Coronary artery (tissue), 2 donors: ENCODE measurements around the gene SLC4A2.
A peak's percentile ranks its signal among the peaks of the same experiment; 100 is the strongest.

Experiments
- DNase-seq: peaks from one replicate; pipeline ENCODE4 v3.0.0-alpha.2; 2017; ENCODE audit warnings: low spot score
- H3K27ac ChIP-seq, 2 donors: fragments of 200-600 bp; sonication (generic); one replicate each; pipeline ENCODE4 v1.5.1; 2016 to 2019
- H3K4me3 ChIP-seq: fragments of 200-600 bp; sonication (generic); 2 replicates; pipeline ENCODE4 v1.5.1; 2016; ENCODE audit warnings: mild to moderate bottlenecking, moderate library complexity
- TF ChIP-seq, protein P1 (sequence below): fragments of 200-600 bp; sonication (generic); IDR thresholded peaks from one replicate; pipeline ENCODE4 v1.5.1; 2019; ENCODE audit warnings: antibody characterized with exemption

Gene SLC4A2

DNA sequence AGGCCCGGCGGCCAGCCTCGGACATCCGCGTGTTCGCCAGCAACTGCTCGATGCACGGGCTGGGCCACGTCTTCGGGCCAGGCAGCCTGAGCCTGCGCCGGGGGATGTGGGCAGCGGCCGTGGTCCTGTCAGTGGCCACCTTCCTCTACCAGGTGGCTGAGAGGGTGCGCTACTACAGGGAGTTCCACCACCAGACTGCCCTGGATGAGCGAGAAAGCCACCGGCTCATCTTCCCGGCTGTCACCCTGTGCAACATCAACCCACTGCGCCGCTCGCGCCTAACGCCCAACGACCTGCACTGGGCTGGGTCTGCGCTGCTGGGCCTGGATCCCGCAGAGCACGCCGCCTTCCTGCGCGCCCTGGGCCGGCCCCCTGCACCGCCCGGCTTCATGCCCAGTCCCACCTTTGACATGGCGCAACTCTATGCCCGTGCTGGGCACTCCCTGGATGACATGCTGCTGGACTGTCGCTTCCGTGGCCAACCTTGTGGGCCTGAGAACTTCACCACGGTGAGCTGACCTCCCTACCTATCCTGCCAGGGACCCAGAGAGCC is 10.4 kb upstream of the SLC4A2 start:
- DNase-seq = no peak
- TF ChIP-seq, protein P1, sequence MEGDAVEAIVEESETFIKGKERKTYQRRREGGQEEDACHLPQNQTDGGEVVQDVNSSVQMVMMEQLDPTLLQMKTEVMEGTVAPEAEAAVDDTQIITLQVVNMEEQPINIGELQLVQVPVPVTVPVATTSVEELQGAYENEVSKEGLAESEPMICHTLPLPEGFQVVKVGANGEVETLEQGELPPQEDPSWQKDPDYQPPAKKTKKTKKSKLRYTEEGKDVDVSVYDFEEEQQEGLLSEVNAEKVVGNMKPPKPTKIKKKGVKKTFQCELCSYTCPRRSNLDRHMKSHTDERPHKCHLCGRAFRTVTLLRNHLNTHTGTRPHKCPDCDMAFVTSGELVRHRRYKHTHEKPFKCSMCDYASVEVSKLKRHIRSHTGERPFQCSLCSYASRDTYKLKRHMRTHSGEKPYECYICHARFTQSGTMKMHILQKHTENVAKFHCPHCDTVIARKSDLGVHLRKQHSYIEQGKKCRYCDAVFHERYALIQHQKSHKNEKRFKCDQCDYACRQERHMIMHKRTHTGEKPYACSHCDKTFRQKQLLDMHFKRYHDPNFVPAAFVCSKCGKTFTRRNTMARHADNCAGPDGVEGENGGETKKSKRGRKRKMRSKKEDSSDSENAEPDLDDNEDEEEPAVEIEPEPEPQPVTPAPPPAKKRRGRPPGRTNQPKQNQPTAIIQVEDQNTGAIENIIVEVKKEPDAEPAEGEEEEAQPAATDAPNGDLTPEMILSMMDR = no peak
- Histone ChIP-seq H3K27ac (no peak overlapping the region), H3K4me3 (no peak overlapping the region)

DNA sequence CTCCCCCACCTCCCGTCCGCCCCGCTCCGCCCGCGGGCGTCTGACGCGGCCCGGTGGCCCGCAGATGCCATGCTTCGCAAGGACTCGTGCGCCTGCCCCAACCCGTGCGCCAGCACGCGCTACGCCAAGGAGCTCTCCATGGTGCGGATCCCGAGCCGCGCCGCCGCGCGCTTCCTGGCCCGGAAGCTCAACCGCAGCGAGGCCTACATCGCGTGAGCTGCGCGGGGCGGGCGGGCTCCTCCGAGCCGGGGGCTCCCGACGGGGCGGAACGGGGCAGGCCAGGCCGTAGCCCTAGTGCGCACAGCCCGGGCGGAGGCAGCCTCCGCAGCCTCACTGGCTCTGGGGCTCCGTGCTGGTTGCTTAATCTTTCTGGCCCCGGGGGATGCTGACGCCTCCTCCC is 8.3 kb upstream of the SLC4A2 start:
- TF ChIP-seq, protein P1 = no peak
- H3K27ac ChIP-seq = no peak overlapping the region
- H3K4me3 ChIP-seq = peak overlapping the region; percentile 48
- no peak for DNase-seq

DNA sequence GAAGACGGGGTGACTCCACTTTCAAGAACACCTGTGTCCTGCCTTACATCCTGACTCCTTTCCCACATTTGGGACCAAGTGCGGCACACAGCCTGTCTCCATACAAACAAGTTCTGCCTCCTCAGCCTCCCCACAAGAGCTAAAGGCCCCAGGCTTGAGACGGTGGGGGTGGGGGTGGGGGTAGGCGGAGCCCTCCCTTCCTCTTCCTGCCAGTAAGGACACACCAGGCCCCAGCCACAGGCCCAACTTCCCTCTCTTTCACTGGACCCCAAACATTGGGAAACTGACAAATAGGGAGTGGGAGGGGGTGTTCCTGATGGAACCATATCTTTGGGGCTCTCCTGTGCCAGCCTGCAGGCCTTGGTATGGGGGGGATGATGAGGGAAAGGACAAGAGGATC is 6.3 kb upstream of the SLC4A2 start:
- Histone ChIP-seq H3K4me3 (no peak overlapping the region), H3K27ac (no peak overlapping the region)
- TF ChIP-seq, protein P1 = no peak
- DNase-seq = no peak

DNA sequence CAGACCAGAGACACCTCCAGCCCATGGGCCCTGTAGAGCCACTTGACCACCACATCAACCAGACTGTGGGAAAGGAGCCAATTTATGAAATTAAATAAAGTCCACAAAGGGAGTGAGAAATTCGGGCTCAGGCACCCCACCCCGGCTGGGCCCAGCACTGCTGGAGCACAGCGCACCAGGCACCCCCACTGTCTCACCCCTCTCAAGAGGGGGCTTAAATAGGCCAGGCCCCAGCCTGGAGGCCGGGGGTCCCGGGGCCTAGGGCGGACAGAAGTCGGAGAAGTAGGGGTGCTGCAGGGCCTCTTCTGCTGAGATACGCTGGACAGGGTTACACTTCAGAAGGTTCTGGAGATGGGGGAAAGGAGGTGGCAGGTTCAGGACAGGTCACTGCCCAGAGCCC is 5.6 kb upstream of the SLC4A2 start:
- Histone ChIP-seq H3K4me3 (no peak overlapping the region), H3K27ac (no peak overlapping the region)
- DNase-seq = no peak
- TF ChIP-seq, protein P1 = no peak

DNA sequence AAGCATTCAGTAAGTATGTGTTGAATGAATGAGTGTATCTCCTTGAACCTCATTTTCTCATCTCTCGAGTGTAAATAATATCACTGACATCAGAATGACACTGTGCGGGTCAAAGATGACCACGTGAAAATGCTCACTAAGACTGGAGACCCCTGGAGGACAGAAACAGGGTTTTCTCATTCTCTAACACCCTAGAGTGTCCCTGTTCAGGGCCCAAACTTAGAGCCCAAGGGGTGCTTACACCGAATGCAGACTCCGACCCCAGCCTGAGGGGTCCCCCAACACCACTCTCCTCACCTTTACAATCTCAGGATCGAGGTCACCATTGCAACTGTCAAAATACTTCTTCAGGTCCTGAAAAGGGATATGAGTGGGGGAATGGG is 3.1 kb upstream of the SLC4A2 start:
- H3K4me3 ChIP-seq = no peak overlapping the region
- TF ChIP-seq, protein P1 = no peak
- DNase-seq = no peak
- H3K27ac ChIP-seq = no peak overlapping the region

DNA sequence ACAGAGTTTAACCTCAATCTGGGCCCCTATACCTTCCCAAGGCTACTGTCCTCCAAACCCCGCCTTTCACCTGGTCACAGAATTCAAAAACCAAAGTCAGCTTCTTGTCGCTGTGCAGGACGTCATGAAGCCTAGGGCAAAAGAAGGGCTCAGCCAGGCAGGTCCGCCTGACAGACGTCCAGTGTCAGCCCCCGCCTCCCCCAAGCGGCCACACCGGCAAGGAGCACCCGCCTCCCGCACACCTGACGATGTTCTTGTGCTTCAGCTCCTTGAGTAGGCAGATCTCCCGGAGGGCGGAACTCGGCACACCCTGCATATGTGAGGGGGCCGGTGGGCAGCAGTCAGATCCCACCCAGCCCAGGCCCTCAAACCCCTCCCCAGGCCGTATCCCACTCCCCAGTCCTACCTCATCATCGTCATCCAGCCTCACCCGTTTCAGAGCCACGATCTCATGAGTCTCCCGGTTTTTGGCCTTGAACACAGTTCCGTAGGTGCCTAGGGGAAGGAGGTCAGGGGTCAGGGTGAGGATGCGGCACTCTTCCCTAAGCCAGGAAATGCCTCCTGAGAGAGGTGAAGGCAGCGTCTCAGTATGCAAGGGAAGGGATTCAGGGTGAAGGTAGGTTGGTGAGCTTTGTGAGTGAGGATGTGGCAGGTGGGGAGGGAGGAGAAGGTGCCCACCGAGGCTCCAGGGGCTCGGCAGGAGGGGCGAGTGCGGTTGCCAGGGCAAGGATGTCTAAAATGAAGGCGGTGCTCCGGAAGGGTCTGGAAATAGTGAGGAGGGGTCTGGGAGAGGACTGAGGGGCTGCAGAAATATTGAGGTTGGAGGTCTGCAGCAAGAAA is 2.5 kb upstream of the SLC4A2 start:
- Histone ChIP-seq H3K4me3 (peak overlapping the region; percentile 84), H3K27ac (no peak overlapping the region)
- TF ChIP-seq, protein P1 = no peak
- no peak for DNase-seq

DNA sequence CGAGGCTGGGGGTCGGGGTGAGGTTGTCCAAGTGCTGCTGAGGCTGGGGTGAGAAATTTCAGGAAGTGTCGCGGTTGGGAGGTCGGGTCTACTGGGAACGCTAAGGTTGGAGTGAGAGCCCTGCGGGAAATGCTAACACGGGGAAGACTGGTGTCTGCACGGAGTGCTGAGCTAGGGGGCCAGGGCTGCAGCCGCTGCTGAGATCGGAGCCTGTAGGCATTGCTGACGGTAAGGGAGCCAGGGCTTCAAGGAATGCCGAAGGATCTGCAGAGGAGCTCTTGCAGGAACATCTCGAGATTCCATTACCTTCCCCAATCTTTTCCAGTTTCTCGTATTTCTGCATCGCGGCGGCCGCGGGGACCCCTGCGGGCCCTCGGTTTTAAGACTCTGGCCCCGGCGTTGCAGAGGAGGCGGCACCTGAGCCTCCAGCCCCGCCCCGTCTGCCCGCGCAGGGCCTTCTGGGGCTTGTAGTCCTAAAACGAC is 1.8 kb upstream of the SLC4A2 start, which contains the start of gene CDK5:
TSS of gene CDK5 (minus strand) at position 392 of the 483 bp plus-strand sequence. CDS start at position 343, 49 bp downstream.
- H3K27ac ChIP-seq = peak within 1 kb of the TSS; percentile 97 to 99
- TF ChIP-seq, protein P1 = no peak
- peak within 1 kb of the TSS; percentile 84 for H3K4me3 ChIP-seq
- peak; percentile 83 for DNase-seq
